Retinal pigment epithelial cell (primary cell): ENCODE measurements around the gene ABAT.

Source experiments
- DNase-seq: peaks from one replicate; pipeline ENCODE4 v3.0.0-alpha.2; 2010; ENCODE audit warnings: low read depth
- H3K4me3 ChIP-seq: 2 replicates; pipeline ENCODE4 v1.5.1; 2011; ENCODE audit warnings: mild to moderate bottlenecking, low read length, control low read depth, moderate library complexity
- TF ChIP-seq, protein P1 (sequence below): conservative IDR thresholded peaks from 2 replicates; pipeline ENCODE4 v1.5.1; 2011; ENCODE audit warnings: low read depth, low read length, control low read depth, inconsistent platforms

Gene ABAT

DNA sequence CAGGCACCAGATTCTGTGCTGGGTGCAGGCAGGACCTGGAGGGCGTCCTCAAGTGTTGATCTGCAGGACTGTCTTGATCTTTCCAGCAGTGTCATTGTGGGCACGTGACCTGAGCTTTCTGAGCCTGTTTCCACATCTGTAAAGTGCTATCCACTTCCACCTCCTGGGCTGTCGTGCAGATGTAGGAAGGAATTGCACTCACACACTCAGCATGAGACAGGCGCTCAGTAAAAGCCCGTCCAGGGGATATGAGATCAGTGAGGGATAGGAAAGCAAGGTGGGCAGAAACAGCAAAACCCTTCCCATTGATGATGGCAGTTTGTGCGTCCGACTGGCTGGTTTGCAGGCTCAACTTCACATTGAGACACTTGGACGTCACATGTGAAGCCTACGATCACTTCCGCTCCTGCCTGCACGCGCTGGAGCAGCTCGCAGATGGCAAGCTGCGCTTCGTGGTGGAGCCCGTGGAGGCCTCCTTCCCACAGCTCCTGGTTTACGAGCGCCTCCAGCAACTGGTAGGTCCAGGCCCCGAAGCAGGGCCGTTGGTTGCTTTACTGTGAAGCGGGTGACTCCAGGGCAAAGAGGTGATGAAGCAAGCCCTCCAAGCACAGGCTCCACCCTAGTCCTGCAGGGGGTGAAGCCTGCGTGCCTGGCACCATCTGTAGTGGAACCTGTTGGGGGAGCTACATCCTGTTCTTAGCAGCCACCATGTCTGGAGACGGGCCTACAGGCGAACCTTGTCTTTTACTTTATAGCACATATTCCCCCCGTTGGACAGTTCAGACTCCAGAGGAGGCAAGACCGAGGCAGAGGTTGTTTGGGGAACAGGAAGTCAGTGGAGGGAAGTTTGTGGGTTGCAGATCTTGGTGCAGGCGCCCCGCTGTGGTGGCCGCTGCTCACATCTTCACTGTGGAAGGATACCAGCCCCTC, 29.9 kb upstream of the ABAT start:
- H3K4me3 ChIP-seq = no peak overlapping the region
- TF ChIP-seq, protein P1, sequence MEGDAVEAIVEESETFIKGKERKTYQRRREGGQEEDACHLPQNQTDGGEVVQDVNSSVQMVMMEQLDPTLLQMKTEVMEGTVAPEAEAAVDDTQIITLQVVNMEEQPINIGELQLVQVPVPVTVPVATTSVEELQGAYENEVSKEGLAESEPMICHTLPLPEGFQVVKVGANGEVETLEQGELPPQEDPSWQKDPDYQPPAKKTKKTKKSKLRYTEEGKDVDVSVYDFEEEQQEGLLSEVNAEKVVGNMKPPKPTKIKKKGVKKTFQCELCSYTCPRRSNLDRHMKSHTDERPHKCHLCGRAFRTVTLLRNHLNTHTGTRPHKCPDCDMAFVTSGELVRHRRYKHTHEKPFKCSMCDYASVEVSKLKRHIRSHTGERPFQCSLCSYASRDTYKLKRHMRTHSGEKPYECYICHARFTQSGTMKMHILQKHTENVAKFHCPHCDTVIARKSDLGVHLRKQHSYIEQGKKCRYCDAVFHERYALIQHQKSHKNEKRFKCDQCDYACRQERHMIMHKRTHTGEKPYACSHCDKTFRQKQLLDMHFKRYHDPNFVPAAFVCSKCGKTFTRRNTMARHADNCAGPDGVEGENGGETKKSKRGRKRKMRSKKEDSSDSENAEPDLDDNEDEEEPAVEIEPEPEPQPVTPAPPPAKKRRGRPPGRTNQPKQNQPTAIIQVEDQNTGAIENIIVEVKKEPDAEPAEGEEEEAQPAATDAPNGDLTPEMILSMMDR = no peak
- no peak for DNase-seq

DNA sequence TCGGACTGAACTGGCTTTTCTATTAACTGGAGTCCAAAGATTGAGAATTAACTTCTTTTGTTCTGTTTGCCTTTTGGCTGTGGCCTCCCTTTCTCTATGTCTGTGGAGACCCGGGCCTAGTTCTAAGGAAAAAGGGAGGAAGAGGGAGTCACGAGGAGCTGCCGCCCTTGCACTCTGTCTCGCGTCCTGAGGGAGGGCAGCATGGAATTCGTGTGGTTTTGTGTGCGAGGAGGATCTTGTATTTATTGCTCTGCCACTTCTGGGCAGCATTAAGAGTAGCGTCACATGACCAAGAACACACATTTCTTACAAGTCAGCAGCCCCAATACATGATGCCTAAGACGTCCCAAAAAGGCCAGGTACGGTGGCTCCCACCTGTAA, 29.3 kb upstream of the ABAT start:
- TF ChIP-seq, protein P1 = no peak
- no peak overlapping the region for H3K4me3 ChIP-seq
- DNase-seq = no peak

DNA sequence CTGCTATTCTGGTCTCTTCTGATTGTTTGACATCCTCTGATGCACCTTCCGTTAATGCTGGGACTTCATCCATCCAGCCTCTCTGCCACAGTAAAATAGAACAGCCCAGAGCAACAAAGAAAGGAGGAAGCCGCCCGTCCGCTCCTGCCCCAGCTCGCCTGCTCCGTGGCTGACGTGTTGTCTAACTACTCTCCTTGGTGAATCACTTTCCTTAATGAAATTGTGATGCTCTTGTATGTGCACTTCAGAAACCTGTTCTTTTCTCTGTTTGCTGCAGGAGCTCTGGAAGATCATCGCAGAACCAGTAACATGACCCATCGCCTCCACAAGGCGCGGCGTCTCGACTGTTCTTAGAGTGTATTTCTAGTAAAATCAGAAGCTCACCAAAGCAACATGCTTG, 28.6 kb upstream of the ABAT start:
- TF ChIP-seq, protein P1 = no peak
- no peak for DNase-seq
- no peak overlapping the region for H3K4me3 ChIP-seq

DNA sequence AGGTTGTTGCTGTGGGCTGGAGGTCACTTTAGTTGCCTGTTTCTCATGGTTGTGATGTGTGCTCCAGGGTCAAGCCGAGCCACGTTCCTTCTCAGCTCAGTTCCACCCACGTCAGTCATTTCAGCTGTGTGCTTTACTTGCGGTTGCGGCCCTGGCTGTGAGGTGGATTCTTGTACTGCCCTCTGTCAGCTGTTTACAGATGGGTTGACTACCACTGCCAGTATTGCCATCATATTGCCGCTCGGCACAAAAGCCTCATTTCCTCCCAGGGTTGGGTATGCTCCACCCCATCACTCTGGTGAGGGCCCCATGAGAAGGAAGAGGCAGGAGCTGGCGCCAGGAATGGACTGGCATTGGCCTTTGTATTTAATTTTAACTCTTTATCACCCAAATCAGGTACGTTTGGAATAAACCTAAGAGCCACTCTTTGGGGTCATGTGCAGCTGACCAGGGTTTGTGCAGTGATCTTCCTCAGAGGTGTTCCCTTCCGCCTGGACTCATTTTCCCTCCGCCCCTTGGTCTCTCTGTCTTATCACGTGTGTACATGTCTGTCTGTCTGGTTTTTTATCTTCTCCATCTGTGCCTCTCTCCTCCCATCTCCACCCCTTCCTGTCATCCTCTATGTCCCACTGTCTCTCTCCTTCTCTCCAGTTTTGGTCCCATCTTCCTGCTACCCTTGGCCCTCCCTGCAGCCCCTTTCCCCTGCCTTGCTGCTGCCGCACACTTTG, 27.9 kb upstream of the ABAT start:
- TF ChIP-seq, protein P1 = no peak
- DNase-seq = no peak
- no peak overlapping the region for H3K4me3 ChIP-seq

DNA sequence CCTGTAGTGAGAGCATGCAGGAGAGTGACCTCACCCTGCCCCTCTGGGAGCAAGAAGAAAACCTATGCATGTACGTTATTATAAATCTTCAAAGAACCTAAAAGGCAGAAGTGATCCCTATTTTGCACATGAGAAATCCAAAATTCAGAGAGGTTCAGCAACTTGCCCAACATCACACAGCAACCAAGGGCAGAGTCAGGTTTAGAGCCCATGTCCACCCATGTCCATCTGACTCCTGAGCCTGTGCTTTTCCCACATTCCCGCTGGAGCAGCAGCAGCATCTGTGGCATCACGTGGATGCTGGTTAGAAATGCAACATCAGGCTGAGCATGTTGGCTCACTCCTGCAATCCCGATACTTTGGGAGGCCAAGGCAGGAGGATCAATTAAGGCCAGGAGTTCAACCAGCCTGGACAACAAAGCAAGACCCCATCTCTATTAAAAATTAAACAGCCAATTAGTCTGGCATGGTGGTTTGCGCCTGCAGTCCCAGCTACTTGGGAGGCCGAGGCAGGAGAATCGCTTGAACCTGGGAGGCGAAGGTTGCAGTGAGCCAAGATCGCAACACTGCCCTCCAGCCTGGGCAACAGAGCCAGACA, 26.6 kb upstream of the ABAT start:
- TF ChIP-seq, protein P1 = no peak
- no peak for DNase-seq
- H3K4me3 ChIP-seq = no peak overlapping the region

DNA sequence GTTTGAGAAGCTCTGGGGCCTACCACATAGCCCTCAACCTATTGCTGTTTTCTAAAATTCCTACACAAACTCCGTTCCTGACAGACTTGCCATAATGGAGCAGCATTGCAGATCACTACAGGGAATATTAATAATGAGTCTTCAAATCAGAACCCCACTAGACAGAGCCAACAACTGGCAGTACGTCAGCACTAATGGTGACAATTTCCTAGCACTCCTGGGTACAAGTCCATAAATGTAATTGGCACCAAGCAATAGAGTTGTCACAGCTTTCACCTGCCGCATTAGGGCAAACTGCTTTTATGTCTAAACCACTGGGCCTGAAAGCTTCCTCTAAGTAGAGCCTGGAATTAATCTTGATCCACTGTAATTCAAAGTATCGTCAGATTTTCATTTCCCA, 25.5 kb upstream of the ABAT start:
- H3K4me3 ChIP-seq = no peak overlapping the region
- no peak for DNase-seq
- TF ChIP-seq, protein P1 = no peak
